Measurements from ENCODE around the gene KIF3C. TPM values are rescaled to one million over a fixed set of nuclear protein-coding genes. Genes with fewer than 3 reads are reported as not detected.

Gene KIF3C
- total RNA-seq, 1 donor from 2014 or later: 13.2 TPM

DNA sequence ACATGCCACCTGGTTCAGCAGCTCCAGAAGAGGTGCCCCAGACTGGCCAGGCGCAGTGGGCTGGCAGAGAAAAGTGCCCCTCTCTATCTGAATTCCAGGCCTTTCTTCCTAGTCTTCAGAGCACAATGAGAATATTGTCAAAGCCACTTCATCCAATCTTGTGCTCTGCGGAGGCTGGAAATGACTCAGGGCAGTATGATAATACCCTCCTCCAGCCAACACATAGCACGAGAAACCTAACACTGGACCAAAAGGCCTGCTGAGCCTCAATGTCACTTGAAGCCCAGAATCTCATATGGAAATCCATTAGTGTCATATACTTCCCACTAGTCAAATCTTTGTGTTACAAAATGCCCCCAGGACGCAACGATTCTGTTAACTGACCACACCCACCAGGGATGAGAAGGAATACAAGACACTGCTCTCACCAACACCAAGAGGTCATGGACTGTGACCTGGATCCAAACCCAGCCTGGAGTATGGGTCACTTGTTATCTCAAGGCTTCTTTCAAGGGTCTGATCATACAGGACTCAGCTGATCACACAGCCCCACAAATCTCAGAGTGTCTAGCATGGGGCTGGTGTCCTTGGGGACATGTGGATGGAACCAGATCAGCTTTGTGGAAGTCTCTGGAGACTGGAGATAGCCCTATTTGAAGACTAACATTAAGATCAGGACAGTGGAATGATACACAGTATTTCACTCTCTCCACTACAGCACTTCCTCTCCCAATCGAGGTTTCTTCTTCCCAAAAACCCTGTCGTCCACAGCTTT, 10.1 kb downstream of the KIF3C start:
- Histone ChIP-seq H3K79me2 (ENCODE audit: low read depth) (peaks cover 11% of the 10 kb centered on the region), H3F3A (ENCODE audit: low read depth) (peaks cover 8% of the 10 kb centered on the region), H4K20me1 (ENCODE audit: low read depth) (peaks cover 3% of the 10 kb centered on the region), H3K4me1 (no peaks in the 10 kb centered on the region), H3K4me2 (no peak overlapping the region), H3K36me3 (peaks cover 3% of the 10 kb centered on the region), H3K4me3 (no peak overlapping the region), H3K9me3 (ENCODE audit: low read depth) (no peaks in the 10 kb centered on the region), H3K27me3 (no peaks in the 10 kb centered on the region), H2AFZ (replicated peaks) (no peak overlapping the region), H3K9ac (no peak overlapping the region), H3K27ac (no peak overlapping the region)
- no peak for TF ChIP-seq EZH2 (IDR thresholded peaks at IDR 0.05)
- TF ChIP-seq, protein P1, sequence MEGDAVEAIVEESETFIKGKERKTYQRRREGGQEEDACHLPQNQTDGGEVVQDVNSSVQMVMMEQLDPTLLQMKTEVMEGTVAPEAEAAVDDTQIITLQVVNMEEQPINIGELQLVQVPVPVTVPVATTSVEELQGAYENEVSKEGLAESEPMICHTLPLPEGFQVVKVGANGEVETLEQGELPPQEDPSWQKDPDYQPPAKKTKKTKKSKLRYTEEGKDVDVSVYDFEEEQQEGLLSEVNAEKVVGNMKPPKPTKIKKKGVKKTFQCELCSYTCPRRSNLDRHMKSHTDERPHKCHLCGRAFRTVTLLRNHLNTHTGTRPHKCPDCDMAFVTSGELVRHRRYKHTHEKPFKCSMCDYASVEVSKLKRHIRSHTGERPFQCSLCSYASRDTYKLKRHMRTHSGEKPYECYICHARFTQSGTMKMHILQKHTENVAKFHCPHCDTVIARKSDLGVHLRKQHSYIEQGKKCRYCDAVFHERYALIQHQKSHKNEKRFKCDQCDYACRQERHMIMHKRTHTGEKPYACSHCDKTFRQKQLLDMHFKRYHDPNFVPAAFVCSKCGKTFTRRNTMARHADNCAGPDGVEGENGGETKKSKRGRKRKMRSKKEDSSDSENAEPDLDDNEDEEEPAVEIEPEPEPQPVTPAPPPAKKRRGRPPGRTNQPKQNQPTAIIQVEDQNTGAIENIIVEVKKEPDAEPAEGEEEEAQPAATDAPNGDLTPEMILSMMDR (IDR thresholded peaks at IDR 0.05): no peak
- no peak for TF ChIP-seq EZH2phosphoT487 (IDR thresholded peaks at IDR 0.05)
- Mint-ChIP-seq H3K27ac (no peak overlapping the region), H3K9me3 (no peaks in the 10 kb centered on the region), H3K36me3 (peaks cover 24% of the 10 kb centered on the region), H3K27me3 (ENCODE audit: insufficient read depth, low read depth) (peaks cover 2% of the 10 kb centered on the region), H3K4me1 (peaks cover 11% of the 10 kb centered on the region), H3K4me3 (no peak overlapping the region)
- no peak for DNase-seq (ENCODE audit: low spot score)

GRCh38 chr2:25971596-25971995, 10.7 kb downstream of the KIF3C start:
- H3K27ac ChIP-seq: no peak overlapping the region
- Mint-ChIP-seq H3K4me1 (peaks cover 5% of the 10 kb centered on the region), H3K36me3 (peaks cover 23% of the 10 kb centered on the region), H3K27me3 (ENCODE audit: insufficient read depth, low read depth) (peaks cover 2% of the 10 kb centered on the region), H3K27ac (no peak overlapping the region), H3K9me3 (no peaks in the 10 kb centered on the region), H3K4me3 (no peak overlapping the region)
- no peaks in the 10 kb centered on the region for H3K9me3 ChIP-seq (ENCODE audit: low read depth)
- no peaks in the 10 kb centered on the region for H3K27me3 ChIP-seq
- H2AFZ ChIP-seq (replicated peaks): no peak overlapping the region
- DNase-seq (ENCODE audit: low spot score): no peak
- no peak overlapping the region for H3K9ac ChIP-seq
- H3K4me3 ChIP-seq: no peak overlapping the region
- H4K20me1 ChIP-seq (ENCODE audit: low read depth): peaks cover 3% of the 10 kb centered on the region
- H3K79me2 ChIP-seq (ENCODE audit: low read depth): peaks cover 11% of the 10 kb centered on the region
- peaks cover 7% of the 10 kb centered on the region for H3F3A ChIP-seq (ENCODE audit: low read depth)
- H3K4me1 ChIP-seq: no peaks in the 10 kb centered on the region
- peaks cover 3% of the 10 kb centered on the region for H3K36me3 ChIP-seq
- no peak overlapping the region for H3K4me2 ChIP-seq
- no peak for TF ChIP-seq EZH2phosphoT487 (IDR thresholded peaks at IDR 0.05)
- TF ChIP-seq, protein P1 (IDR thresholded peaks at IDR 0.05): no peak
- no peak for TF ChIP-seq EZH2 (IDR thresholded peaks at IDR 0.05)

- no peak overlapping the region for H3K27ac Mint-ChIP-seq
- H3K4me3 Mint-ChIP-seq: no peak overlapping the region
- H3K36me3 ChIP-seq: no peaks in the 10 kb centered on the region
Measured at GRCh38 chr2:25966531-25967270, 15.6 kb downstream of the KIF3C start.

More at GRCh38 chr2:25966531-25967270, 15.6 kb downstream of the KIF3C start:
- no peak overlapping the region for H3K9ac ChIP-seq
- TF ChIP-seq EZH2phosphoT487 (IDR thresholded peaks at IDR 0.05) (no peak), EZH2 (IDR thresholded peaks at IDR 0.05) (no peak)
- TF ChIP-seq, protein P1 (IDR thresholded peaks at IDR 0.05): no peak
- H3K4me3 ChIP-seq: no peak overlapping the region
- no peaks in the 10 kb centered on the region for H3K9me3 ChIP-seq (ENCODE audit: low read depth)
- H3F3A ChIP-seq (ENCODE audit: low read depth): peaks cover 5% of the 10 kb centered on the region
- Mint-ChIP-seq H3K36me3 (peaks cover 5% of the 10 kb centered on the region), H3K4me1 (peaks cover 5% of the 10 kb centered on the region), H3K27me3 (ENCODE audit: insufficient read depth, low read depth) (peaks cover 3% of the 10 kb centered on the region), H3K9me3 (no peaks in the 10 kb centered on the region)
- DNase-seq (ENCODE audit: low spot score): no peak
- no peak overlapping the region for H3K27ac ChIP-seq
- H3K27me3 ChIP-seq: no peaks in the 10 kb centered on the region
- no peaks in the 10 kb centered on the region for H4K20me1 ChIP-seq (ENCODE audit: low read depth)
- no peaks in the 10 kb centered on the region for H3K4me1 ChIP-seq
- H2AFZ ChIP-seq (replicated peaks): no peak overlapping the region
- H3K4me2 ChIP-seq: no peak overlapping the region
- H3K79me2 ChIP-seq (ENCODE audit: low read depth): peaks cover 3% of the 10 kb centered on the region
